LNCAP (cell line): Measurements from ENCODE around the gene GRM4.

Experiments used
- CTCF ChIP-seq: fragments of 450-650 bp; IDR thresholded peaks from 2 replicates; pipeline ENCODE4 v1.5.1; 2017; ENCODE audit warnings: mild to moderate bottlenecking

Gene GRM4

DNA sequence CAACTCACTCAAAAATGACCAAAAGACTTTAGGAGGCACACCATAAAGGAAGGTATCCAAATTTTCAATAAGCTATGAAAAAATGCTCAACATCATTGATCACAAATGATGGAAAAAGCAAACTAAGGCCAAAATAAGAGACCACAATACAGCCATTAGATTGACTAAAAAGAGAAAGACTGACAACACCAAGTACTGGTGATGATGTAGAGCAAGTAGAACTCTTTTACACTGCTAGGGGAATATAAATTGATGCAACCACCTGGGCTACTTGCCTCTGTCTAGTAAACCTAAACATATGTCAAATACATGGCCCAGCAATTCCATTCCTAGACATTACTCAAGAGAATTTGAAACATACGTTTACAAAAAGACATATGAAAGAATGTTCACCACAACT is 148.6 kb downstream of the GRM4 start:
- no peak for TF ChIP-seq CTCF

- no peak for TF ChIP-seq CTCF
Measured at GRCh38 chr6:33996120-33996475, 149.8 kb downstream of the GRM4 start.

- TF ChIP-seq CTCF: no peak
Measured at GRCh38 chr6:33995309-33996119, 150.4 kb downstream of the GRM4 start.

DNA sequence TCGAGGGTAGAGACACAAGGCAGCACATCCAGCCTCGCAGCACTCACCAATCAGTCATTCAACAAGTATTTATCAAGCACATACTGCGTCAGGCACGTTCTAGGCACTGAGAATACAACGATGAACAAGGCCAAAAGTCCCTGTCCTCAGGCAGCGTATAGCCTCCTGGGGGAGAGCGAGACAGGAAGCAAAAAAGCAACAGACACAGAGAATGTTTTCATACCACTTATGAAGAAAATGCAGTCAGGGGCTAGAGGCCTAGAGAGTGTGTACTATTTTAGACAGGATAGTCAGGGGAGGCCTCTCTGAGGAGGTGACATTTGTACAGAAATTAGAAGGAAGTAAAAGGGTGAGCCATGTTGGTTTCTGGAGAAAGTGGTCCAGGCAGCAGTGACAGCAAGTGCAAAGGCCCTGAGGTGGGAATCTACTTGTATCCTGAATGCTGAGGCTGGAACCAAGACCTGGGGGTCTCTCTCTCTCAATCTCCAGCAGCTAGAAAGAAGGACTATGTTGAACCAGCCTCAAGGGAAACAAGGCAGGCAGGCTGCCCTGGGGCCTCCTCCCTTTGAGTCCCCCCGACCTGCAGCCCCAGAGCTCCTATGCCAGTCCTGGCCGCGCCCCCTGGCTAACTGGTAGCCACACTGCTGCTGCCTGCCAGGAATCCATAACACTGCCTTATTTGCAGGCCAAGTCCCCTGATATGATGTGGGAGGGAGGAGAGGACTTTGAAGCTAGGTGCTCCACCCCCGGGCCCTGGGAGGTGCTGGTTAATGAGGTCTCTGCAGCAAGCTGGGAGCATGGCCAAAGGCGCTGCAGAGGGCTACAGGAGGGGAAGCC is 151.2 kb downstream of the GRM4 start:
- no peak for TF ChIP-seq CTCF

- TF ChIP-seq CTCF: no peak
Measured at GRCh38 chr6:33993653-33994471, 152.0 kb downstream of the GRM4 start.

DNA sequence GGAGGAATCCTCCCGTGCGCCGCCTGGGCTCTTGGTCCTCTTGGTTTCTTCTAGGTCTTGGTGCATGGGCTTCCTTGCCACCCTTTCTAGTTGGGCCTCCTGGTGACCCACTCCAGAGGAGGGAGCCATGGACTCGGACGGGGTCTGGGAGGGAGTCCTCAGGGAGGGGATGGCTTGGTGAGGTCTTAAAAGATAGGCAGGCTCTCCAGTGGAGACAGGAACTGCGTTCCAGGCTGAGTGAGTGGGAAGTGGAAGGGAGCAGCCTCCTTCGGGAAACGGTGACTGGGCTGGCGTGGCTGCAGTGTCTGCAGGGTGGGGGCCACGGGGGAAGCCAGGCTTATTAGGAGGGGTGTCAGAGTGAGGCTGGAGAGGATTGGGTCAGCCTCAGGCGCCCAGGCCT is 152.8 kb downstream of the GRM4 start:
- no peak for TF ChIP-seq CTCF

GRCh38 chr6:33992191-33992590 is 153.7 kb downstream of the GRM4 start:
- TF ChIP-seq CTCF: no peak
